Measurements from ENCODE around the gene UGCG.

DNA sequence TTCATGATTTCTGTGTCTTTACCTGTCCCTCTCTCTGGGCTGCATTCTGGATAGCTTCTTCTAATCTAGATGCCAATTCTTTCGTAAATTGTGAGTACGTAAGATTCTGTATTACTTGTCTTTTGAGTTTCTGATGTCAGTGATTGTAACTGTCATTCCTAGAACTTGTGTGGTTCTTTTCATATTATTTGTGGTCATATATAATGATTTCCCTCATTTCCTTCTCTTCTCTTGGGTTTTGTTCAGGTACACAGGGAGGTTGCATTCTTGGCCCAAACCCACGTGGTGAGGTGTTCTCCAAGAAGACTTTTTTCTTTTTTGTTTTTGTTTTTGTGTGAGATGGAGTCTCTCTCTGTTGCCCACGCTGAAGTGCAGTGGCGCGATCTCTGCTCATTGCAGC, 13.8 kb downstream of the UGCG start:
- TF ChIP-seq, protein P1, sequence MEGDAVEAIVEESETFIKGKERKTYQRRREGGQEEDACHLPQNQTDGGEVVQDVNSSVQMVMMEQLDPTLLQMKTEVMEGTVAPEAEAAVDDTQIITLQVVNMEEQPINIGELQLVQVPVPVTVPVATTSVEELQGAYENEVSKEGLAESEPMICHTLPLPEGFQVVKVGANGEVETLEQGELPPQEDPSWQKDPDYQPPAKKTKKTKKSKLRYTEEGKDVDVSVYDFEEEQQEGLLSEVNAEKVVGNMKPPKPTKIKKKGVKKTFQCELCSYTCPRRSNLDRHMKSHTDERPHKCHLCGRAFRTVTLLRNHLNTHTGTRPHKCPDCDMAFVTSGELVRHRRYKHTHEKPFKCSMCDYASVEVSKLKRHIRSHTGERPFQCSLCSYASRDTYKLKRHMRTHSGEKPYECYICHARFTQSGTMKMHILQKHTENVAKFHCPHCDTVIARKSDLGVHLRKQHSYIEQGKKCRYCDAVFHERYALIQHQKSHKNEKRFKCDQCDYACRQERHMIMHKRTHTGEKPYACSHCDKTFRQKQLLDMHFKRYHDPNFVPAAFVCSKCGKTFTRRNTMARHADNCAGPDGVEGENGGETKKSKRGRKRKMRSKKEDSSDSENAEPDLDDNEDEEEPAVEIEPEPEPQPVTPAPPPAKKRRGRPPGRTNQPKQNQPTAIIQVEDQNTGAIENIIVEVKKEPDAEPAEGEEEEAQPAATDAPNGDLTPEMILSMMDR (IDR thresholded peaks at IDR 0.05): no peak
- no peak for TF ChIP-seq POLR2A (IDR thresholded peaks at IDR 0.05)

Data from thyroid gland (tissue), 4 donors.